HG03025 (cell line): ENCODE data around the gene TUBA4A.
A peak's percentile ranks its signal among the peaks of the same experiment; 100 is the strongest.
"Not testable (repeated sequence)": the region's sequence is repeated elsewhere in the genome, so short reads cannot be mapped to it uniquely, and the experiment has no call there.

Source experiments
- ATAC-seq: cut with Tn5 transposase; IDR thresholded peaks from one replicate; pipeline ENCODE4 v1.9.1; 2021; ENCODE audit warnings: mild to moderate bottlenecking, moderate library complexity; ENCODE audit not compliant: unreplicated experiment, low FRiP score

The TUBA4A gene

GRCh38 chr2:219215871-219216534 is 37.7 kb downstream of the TUBA4A start:
- ATAC-seq = no peak

- ATAC-seq = no peak
Measured at GRCh38 chr2:219214786-219215185, 38.9 kb downstream of the TUBA4A start.

- no peak for ATAC-seq
Measured at GRCh38 chr2:219214141-219214540, 39.6 kb downstream of the TUBA4A start.

- ATAC-seq = no peak
Measured at GRCh38 chr2:219213486-219214071, 40.1 kb downstream of the TUBA4A start.

GRCh38 chr2:219213026-219213415 is 40.7 kb downstream of the TUBA4A start:
- no peak for ATAC-seq

GRCh38 chr2:219210886-219211362 is 42.8 kb downstream of the TUBA4A start:
- no peak for ATAC-seq

GRCh38 chr2:219210196-219210885 is 43.4 kb downstream of the TUBA4A start:
- ATAC-seq = no peak

GRCh38 chr2:219209236-219210195 is 44.2 kb downstream of the TUBA4A start:
- ATAC-seq = no peak

GRCh38 chr2:219207884-219208740 is 45.6 kb downstream of the TUBA4A start:
- no peak for ATAC-seq

GRCh38 chr2:219207134-219207883 is 46.4 kb downstream of the TUBA4A start:
- no peak for ATAC-seq

- ATAC-seq = peak; percentile 94
Measured at GRCh38 chr2:219206328-219207133, 47.2 kb downstream of the TUBA4A start, which contains the start of gene ZFAND2B. Gene ZFAND2B (plus strand): TSS chr2:219206782. CDS start chr2:219206988, 206 bp downstream.

- no peak for ATAC-seq
Measured at GRCh38 chr2:219205981-219206327, 47.8 kb downstream of the TUBA4A start.

GRCh38 chr2:219205165-219205538 is 48.6 kb downstream of the TUBA4A start:
- ATAC-seq = no peak

- no peak for ATAC-seq
Measured at GRCh38 chr2:219204425-219205164, 49.1 kb downstream of the TUBA4A start.

- ATAC-seq = not testable (repeated sequence)
Measured at GRCh38 chr2:219201331-219201730, 52.4 kb downstream of the TUBA4A start.

- not testable (repeated sequence) for ATAC-seq
Measured at GRCh38 chr2:219200502-219201326, 53.0 kb downstream of the TUBA4A start.
